Measurements from ENCODE around the gene ZNF385B.

DNA sequence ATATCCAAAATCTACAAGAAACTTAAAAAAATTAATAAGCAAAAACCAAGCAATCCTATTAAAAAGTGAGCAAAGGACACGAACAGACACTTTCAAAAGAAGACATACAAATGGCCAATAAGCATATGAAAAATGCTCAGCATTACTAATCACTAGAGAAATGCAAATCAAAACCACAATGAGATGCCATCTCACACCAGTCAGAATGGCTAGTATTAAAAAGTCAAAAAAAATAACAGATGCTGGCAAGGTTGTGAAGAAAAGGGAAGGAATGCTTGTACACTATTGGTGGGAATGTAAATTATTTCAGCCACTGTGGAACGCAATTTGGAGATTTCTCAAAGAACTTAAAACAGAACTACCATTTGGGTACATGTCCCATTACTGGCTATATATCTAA lies 467.9 kb downstream of the ZNF385B start:
- TF ChIP-seq, protein P1, sequence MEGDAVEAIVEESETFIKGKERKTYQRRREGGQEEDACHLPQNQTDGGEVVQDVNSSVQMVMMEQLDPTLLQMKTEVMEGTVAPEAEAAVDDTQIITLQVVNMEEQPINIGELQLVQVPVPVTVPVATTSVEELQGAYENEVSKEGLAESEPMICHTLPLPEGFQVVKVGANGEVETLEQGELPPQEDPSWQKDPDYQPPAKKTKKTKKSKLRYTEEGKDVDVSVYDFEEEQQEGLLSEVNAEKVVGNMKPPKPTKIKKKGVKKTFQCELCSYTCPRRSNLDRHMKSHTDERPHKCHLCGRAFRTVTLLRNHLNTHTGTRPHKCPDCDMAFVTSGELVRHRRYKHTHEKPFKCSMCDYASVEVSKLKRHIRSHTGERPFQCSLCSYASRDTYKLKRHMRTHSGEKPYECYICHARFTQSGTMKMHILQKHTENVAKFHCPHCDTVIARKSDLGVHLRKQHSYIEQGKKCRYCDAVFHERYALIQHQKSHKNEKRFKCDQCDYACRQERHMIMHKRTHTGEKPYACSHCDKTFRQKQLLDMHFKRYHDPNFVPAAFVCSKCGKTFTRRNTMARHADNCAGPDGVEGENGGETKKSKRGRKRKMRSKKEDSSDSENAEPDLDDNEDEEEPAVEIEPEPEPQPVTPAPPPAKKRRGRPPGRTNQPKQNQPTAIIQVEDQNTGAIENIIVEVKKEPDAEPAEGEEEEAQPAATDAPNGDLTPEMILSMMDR (optimal IDR thresholded peaks at IDR 0.05 in 1 of 3, IDR thresholded peaks at IDR 0.05 in 1 of 3, conservative IDR thresholded peaks at IDR 0.05 in 1 of 3; ENCODE audit: extremely low read depth in 1 of 3, insufficient read depth in 2 of 3, low read length in 3 of 3) = no peak
- no peak for TF ChIP-seq EZH2 (IDR thresholded peaks at IDR 0.05; ENCODE audit: low read length)
